NCI-H1417 (cell line): ENCODE data around the gene TTC34.
"Not testable (repeated sequence)": the region's sequence is repeated elsewhere in the genome, so short reads cannot be mapped to it uniquely, and the experiment has no call there.

Source experiments
- DNase-seq, 3 experiments: peaks; one replicate each; lab custom pipeline; 2025; lab: John Stamatoyannopoulos, UW

Gene TTC34

DNA sequence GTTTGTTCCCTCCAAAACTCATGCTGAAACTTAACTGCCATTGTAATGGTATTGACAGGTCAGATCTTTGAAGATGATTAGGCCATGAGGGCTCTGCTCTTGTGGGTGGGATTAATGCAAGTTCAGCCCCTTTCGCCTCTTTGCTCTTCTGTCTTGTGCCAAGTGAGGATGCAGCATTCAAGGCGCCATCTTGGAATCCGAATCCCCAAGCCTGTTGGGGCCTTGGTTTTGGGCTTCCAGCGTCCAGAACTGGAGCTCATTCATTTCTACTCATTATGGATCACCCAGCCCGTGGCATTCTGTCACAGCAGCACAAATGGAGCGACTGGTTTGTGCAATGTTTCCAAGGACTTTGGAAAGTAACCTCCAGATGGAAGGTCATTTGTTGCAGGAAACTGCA is 5.6 kb downstream of the TTC34 start:
- DNase-seq = no peak

DNA sequence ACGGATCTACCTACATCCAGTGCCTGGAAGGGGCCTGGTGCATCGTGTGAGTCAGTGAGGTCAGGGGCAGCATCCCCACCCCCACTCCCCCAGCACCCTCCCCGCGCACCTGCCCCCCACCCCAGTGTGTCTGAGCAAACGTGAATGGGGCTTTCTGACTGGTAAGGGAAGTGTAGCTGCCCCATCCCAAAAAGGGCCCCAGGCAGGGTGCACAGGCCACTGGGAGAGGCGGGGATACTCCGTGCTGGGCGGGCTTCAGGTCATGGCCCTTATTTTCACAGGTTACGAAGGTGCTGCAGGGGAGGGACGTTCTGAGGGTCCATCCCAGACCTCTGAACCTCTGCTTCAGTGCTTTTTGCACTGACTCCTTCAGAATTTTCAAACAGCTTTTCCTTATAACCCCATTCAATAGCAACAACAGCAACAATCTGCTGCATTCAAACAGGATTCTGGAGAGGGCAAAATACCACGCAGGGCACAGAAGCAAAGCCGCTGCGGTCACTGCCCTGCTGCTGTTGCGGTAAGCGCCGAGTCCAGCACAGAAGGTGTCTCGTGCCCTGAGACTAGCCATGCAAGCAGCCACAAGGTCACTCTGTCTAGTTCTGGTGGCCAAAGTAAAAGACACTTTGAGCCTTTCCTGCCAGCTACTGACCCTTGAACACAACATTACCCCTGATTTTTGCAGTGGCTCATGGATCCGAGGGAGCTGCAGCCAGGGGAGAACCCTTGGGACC is 10.3 kb downstream of the TTC34 start:
- DNase-seq = no peak

DNA sequence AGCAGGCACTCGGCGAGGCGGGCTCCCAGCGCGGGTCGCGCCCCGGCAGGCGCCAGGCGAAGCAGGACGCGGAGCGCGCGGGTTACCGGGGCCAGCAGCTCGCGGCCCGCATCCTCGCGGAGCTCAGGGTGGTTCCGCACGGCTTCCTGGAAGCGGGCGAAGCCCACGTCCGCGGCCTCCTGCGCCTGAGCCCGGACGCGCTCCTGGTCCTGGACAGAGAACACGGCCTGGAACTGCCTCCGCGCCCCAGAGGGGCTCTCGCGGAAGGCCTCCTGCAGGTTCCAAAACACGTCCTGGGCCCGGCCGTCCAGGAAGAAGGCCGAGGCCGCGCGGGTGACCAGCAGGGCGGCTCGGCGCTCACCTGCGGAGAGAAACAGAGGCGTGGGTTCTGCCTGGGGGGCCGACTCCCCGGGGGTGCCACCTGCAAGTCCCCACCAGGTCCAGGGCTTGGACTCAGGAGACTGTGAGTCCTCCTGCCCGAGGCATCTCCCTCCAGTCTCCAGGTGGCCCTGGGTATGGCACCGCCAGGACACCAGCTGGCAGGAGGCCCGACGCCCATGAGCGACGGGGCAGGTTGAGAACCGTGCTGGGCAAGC is 11.4 kb downstream of the TTC34 start:
- DNase-seq = no peak

DNA sequence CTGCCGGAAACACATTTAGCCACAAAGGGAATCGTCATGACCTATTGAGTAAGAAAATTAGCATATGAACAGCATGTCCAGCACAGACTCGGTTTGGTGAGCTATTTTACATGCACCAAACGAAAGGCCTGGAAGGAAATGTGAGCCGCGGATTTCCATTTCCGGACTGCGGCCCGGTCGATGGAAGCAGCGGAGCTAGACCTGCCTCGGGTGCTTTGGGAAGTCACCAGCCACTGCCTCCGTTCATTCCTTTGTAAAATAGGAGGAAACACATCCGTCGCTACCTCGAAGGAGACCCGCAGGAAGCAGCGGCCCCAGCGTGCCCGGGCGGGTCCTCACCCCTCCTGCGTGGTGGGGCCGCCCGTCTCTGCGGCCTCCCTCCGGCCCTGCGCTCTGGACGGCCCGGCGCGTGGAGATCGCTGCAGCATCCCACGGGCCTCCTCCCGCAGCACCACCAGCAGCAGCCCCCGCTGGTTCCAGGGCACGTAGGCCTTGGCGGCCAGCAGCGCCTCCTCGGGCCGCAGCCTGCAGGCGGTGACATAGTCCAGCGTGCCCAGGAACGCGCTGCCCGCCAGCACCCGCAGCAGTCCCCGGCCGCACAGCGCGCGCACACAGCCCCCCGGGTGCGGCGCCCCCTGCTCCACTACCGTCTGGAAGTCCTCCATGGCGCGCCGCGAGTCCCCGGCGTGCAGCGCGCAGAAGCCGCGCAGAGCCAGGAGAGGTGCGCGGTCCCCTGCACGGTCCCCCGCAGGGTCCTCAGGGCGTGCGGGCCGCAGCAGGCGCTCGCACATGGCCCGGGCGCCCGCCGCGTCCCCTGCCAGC is 12.1 kb downstream of the TTC34 start:
- no peak for DNase-seq

DNA sequence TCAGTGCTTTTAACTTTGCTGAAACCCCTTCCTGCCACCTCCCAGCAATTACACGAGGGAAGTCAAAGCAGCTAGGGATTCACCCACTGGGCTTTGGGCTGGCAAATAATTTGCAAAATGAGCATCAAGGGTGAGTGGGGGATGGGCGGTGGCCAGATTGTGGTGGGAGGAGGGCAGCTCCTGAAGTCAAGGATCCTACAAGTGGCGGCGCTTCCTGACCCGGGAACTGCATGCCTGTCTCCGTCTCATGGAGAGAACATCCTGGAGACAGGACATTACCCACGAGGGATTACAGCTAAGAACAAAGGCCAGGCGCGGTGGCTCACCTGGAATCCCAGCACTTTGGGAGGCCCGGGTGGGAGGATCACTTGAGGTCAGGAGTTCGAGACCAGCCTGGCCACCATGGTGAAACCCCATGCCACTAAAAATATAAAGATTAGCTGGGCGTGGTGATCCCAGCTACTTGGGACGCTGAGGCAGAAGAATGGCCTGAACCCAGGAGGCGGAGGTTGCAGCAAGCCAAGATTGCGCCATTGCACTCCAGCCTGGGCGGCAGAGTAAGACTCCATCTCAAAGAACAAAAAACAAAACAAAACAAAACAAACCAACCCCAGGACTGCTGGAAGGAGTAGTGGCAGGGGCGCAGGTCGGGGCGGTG is 12.9 kb downstream of the TTC34 start:
- DNase-seq = no peak

DNA sequence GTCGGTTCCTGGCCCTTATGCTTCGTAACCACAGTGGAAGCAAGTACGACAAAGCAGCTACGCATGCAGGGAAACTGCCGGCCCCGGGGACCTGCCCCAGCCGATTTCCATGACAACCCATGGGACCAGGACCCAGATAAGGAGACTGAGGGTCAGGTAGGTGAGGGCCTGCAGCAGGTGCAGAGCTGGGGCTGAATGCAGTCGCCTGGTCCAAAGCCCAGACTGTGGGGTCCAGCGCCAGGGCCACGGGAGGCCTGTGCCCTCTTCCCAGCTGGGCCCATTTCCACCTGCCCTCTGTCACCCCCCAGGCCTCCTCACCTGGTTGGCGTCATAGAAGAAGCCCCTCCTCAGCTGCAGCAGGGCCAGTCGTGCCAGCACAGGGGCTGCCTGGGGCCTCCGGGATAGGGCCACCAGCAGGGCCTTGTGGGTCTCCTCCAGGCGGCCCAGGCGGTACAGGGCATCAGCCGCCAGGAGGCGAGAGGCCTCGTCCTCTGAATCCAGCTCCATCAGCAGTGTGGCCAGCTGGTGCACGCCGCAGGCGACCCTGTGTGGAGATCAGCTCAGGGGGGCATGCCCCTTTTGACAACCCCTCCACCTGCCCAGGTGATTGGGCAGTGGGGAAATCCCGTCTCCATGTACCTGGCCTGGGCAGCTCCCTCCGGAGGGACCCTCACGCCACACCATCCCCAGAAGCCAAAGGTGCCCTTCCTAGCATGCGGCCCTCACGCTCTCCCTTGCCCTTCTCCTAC is 14.2 kb downstream of the TTC34 start:
- DNase-seq = no peak

DNA sequence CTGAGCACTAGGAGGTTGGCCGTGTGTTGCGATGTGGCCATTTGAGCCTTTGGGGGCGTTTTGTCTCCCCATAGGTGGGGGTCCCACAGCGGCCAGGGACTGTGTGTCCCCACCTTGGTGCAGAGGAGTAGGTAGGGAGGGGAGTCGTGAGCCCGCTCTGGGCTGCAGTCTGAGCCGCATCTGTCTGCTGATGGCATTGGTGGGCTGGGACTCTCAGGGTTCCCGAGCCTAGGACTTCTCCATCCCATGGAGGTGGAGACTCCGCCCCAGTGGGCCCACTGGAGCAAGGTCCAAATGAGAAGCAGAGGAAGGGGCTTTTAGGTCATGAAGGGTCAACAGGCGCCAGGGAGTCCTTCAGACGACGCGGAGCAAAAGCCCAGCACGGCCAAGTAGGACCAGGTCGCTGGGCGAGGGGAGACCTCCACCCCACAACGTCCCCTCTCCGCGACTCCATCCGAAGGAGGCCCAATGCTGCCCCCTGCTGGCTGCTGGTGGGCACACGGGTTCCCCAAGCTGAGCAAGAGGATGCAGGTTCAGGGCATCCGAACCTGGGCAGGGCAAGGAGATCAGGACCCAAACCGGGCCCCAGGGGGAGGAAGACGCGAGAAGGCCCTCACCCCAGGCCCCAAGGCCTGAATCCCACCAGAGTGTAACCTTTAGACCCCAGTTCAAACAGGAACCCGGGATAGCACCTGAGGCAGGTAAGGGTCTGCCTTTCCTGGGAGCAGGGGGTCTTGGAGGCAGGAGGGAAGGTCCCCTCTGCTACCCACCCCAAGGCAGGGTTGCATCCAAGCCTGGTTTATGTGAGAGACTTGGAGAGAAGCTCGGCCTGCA is 14.9 kb downstream of the TTC34 start:
- peak in 2 of 3 experiments; percentile 3 to 31 for DNase-seq

DNA sequence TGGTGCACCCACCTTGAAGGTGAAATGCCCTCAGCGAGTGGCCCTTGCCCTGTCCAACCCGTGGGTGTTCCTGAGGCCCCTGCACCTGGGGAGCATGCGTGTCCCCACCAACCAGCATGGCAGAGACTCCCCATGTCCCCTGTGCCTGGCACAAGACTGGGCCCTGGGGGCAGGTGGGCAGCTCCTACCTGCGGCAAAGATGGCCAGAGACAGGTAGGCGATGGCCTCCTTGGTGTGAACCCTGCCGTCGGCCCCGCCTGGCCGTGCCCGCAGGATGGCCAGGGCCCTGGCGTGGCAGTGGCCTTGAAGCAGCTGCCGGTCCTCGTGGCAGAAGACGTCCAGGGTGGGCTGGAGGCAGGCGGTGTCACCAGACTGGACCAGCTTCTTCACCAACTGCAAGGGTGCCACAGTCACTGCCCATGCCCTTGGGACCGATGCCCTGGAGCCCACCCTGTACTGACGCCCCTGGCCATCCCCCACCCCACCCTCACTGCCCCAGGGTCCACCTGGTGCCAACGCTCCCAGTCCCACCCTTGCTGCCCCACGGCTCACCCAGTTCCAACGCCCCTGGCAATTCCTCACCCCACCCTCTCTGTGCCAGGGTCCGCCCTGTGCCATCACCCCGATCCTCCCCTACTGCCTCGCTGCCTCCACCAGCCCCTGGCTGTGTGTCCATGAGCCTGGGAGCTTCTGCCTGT is 15.7 kb downstream of the TTC34 start:
- DNase-seq = no peak

DNA sequence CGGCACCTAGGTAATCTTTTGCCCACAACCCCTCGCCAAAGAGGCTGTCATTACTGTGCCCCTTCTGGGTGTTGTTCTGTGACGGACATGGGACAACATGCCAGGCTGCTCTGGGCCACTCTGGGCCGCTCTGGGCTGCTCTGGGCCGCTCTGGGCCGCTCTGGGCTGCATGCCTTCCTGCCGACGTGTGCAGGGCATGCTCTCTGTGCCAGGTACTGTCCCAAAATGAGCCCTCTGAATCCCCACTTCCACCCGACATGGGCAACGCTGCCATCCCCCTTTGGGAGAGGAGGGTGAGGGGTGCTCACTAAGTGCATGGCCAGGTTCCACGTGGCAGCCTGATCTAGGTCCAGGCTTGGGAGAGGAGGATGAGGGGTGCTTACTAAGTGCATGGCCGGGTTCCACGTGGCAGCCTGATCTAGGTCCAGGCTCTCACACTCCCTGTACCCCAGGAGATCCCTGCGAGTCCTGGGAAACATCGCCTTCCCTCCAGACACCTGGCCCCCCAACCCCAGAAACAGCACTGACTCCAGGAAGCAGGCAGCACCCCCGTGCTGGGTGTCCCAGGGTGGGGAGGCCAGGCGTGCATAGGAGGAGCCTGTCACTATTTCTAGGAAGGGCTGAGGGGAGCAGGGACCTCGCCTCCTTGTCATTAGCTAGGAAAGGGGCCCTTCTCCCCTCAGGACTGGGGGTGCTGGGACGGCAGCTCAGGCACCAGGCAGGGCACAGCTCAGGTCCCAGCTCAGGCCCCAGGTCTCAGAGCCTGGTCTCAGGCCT is 16.5 kb downstream of the TTC34 start:
- no peak for DNase-seq

DNA sequence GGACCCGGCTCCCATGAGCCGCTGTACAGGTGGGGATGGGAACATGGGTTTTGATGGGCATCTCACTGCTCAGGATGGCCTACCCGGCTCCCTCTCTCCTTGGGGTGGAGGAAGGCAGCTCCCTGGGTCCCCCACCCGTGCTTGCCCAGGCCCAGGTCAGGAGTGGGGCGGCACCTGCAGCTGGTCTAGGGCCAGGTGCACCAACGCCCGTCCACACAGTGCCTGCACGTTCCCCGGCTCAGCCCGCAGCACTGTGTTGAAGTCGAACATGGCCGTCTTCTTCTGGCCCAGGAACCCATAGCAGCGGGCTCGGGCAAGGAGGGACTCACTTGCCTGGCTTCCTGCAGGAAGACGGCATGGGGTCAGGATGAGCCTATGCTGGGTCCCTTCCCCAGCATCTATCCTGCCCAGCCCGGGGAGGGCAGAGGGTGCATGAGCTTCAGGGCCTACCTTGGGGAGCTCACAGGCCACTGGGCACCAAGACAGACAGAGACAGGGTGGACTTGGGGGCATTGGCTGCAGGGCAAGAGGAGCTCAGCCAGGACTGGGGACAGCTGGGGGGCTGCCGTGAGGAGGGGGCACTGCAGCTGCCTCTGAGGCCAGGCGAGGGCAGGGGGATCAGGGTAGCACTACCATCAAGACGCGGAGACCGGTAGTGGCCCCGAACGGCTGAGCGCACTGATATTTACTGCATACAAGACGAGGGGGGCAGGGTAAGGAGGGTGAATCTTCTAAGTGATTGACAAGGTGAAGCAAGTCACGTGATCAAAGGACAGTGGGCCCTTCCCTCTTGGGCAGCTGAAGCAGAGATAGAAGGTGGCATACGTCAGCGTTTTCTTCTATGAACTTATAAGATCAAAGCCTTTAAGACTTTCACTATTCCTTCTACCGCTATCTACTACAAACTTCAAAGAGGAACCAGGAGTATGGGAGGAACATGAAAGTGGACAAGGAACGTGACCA is 17.8 kb downstream of the TTC34 start:
- DNase-seq = no peak

DNA sequence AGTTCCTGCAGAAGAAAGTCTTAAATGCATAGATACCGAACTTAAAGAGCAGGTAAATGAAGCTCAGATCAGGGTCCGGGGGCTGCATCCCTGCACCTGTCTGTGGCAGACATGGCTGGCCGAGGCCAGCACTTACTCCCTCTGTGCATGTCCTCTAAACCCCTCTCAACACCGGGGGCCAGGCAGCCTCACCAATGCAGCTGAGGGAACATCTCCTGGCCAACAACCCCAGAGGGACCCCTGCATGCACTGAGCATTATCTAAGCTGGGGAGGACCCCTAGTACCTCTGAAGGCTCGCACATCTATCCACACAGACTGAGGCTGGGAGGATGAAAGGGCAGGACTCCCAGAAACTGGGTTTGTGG is 18.4 kb downstream of the TTC34 start:
- DNase-seq = no peak

DNA sequence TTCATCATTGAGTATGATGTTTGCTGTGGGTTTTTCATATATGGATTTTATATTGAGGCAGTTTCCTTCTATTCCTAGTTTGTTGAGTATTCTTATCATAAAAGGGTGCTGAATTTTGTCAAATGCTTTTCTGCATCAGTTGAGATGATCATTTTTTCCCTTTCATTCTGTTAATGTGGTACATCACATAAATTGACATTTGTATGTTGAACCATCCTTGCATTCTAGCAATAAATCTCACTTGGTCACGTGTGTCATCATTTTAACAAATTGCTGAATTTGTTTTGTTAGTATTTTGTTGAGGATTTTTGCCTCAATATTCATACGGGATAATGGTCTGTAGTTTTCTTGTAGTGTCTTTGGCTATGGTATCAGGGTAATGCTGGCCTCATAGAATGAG is 19.9 kb downstream of the TTC34 start:
- DNase-seq = no peak

DNA sequence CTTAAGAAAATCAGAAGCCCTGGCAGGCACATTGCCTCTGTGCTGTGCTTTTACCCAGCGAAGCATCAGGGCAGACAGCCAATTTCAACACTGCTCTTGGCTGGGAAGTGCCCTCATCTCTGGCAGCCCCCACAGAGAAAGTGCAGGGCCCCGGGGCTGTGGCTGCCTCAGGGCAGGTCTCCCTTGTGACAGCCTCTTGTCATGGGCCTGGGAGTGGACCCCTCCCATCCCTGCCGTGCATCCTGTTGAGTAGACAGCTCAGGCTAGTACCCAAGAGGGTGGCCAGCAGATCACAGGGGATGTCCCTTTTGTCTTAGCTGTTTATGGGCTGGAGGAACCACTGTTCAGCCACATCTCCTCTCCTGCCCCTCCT is 23.3 kb downstream of the TTC34 start:
- peak in 1 of 3 experiments; percentile 2 for DNase-seq

DNA sequence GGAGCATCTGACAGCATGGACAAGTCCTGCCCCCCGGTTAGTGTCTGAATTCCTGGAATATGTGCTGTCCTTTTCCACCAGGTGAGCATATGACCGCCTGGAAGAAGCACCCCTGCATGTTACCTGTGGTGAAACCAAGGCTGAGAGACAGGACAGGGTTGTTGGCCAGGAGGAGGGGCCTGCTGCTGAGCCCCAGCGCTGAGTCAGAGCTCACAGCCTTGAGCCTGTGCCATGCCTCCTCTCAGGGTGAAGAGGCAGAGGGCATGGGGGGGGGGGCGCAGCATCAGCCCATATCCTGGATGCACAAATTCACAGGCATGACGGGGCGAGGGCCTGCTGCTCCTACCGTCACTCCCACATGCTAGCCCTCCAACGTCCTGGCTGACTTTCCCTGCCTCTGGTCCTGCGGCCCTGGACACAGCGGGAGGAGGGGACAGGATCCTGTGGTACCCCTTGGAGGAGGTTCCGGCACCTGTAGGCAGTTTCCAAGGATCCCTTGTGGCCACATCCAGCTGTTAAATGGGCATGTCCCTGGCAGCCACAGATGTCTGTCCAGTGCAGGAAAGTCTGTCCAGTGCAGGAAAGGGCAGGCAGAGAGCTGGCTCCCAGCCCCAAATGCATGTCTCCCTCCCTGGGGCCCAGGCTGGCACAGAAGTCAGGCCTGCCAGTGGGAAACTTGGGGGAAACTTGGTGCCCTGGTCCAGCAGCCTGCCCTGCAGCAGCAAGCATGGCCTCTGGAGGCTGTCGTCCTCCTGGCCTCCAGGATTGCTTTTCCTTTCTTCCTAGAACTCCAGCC is 23.9 kb downstream of the TTC34 start:
- DNase-seq = no peak

DNA sequence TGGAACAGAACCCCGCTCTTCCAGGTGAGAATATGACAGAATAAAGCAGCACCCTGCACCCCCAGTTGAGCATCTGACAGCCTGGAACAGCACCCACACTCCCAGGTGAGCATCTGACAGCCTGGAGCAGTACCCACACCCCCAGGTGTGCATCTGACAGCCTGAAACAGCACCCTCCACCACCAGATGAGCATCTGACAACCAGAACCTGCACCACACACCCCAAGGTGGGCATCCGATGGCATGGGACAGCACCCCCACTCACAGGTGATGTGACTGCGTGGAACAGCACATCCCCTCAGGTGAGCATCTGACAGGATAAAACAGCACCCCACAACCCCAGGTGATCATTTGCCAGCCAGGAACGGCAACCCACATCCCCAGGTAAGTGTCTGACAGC is 26.2 kb downstream of the TTC34 start:
- not testable (repeated sequence) for DNase-seq

DNA sequence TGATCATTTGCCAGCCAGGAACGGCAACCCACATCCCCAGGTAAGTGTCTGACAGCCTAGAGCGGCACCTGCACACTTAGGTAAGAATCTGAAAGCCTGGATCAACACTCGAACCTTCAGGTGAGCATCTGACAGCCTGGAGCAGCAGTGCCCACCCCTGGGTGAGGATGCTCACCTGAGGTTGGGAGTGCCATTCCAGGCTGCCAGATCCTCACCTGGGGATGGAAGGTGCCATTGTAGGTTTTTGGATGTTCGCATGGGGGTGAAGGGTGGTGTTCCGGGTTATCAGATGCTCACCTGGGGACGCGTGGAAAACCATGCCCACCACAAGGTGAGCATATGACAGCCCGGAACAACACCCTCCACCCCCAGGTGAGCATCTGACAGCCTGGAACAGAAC is 33.4 kb downstream of the TTC34 start:
- DNase-seq = not testable (repeated sequence)

DNA sequence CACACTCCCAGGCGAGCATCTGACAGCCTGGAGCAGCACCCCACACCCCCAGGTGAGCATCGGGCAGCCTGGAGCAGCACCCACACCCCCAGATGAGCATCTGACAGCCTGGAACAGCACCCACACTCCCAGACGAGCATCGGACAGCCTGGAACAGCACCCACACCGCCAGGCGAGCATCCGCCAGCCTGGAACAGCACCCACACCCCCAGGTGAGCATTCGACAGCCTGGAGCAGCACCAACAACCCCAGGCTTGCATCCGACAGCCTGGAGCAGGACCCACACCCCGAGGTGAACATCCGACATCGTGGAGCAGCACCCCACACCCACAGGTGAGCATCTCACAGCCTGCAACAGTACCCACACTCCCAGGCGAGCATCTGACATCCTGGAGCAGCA is 42.1 kb downstream of the TTC34 start:
- DNase-seq = not testable (repeated sequence)

DNA sequence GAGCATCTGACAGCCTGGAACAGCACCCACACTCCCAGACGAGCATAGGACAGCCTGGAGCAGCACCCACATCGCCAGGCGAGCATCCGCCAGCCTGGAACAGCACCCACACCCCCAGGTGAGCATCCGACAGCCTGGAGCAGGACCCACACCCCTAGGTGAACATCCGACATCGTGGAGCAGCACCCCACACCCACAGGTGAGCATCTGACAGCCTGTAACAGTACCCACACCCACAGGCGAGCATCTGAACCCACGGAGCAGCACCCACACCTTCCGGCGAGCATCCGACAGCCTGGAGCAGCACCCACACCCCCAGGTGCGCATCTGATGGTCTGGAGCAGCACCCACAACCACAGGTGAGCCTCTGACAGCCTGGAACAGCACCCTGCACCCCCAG is 44.0 kb downstream of the TTC34 start:
- DNase-seq = not testable (repeated sequence)
